PC-3 (cell line): ENCODE results near the gene RANBP10. TPM values are rescaled to one million over a fixed set of nuclear protein-coding genes. Genes with fewer than 3 reads are reported as not detected.

Experiments
- ATAC-seq: fragments of 200-7000 bp; cut with Tn5 transposase; 2 replicates; pipeline ENCODE4 v1.9.1; 2020; ENCODE audit warnings: mild to moderate bottlenecking, moderate library complexity
- BruUV-seq: library from RNA; stranded (reverse); fragments of 400-500 nt; replicated peaks from 2 replicates; lab custom pipeline; 2021; lab: Mats Ljungman, UMichigan
- CTCF ChIA-PET: fragments of 300-600 bp; sonication (Branson Sonifier 250); formaldehyde crosslinking; loops from one replicate; lab custom pipeline; 2022; ENCODE audit warnings: antibody characterized with exemption; lab: Charles Lee
- POLR2A ChIA-PET: fragments of 300-600 bp; sonication (Branson Sonifier 250); formaldehyde crosslinking; loops from one replicate; lab custom pipeline; 2022; ENCODE audit warnings: antibody characterized with exemption; ENCODE audit not compliant: unreplicated experiment; lab: Charles Lee
- DNase-seq: peaks from one replicate; pipeline ENCODE4 v3.0.0-alpha.2; 2015
- H2AFZ ChIP-seq: fragments of 300-600 bp; sonication (generic); 2 replicates; pipeline ENCODE4 v1.6.0; 2016; ENCODE audit warnings: antibody characterized with exemption, low read length
- H3F3A ChIP-seq: fragments of 300-600 bp; sonication (generic); one replicate; pipeline ENCODE4 v1.6.0; 2017; ENCODE audit warnings: antibody characterized with exemption, low read length, control low read depth, mild to moderate bottlenecking; ENCODE audit not compliant: unreplicated experiment
- H3K27ac ChIP-seq: fragments of 300-600 bp; sonication (generic); 2 replicates; pipeline ENCODE4 v1.5.1; 2016; ENCODE audit warnings: mild to moderate bottlenecking, low read length
- H3K27me3 ChIP-seq: fragments of 300-600 bp; sonication (generic); 2 replicates; pipeline ENCODE4 v1.6.1; 2016; ENCODE audit warnings: low read length, mixed read lengths
- H3K36me3 ChIP-seq: fragments of 300-600 bp; sonication (generic); 2 replicates; pipeline ENCODE4 v1.6.1; 2016; ENCODE audit warnings: low read depth, mixed run types, low read length, mixed read lengths
- H3K4me1 ChIP-seq: fragments of 300-600 bp; sonication (generic); 2 replicates; pipeline ENCODE4 v1.5.1; 2016; ENCODE audit warnings: low read length; ENCODE audit not compliant: insufficient read depth
- H3K4me2 ChIP-seq: fragments of 300-600 bp; sonication (generic); 2 replicates; pipeline ENCODE4 v1.6.0; 2016; ENCODE audit warnings: low read length
- H3K4me3 ChIP-seq: fragments of 300-600 bp; sonication (generic); 2 replicates; pipeline ENCODE4 v1.5.1; 2016; ENCODE audit warnings: mild to moderate bottlenecking, low read length, mixed read lengths
- H3K79me2 ChIP-seq: fragments of 300-600 bp; sonication (generic); 2 replicates; pipeline ENCODE4 v1.6.1; 2017; ENCODE audit warnings: low read length, mixed read lengths
- H3K9ac ChIP-seq: fragments of 300-600 bp; sonication (generic); 2 replicates; pipeline ENCODE4 v1.6.0; 2016; ENCODE audit warnings: mild to moderate bottlenecking, low read length
- H3K9me2 ChIP-seq: fragments of 300-600 bp; sonication (generic); replicated peaks from 2 replicates; pipeline ENCODE4 v1.6.1; 2016; ENCODE audit warnings: mixed run types, low read length, mixed read lengths
- H3K9me3 ChIP-seq: fragments of 300-600 bp; sonication (generic); 2 replicates; pipeline ENCODE4 v1.6.1; 2016; ENCODE audit warnings: low read length, mixed read lengths
- H4K20me1 ChIP-seq: fragments of 300-600 bp; sonication (generic); 2 replicates; pipeline ENCODE4 v1.6.1; 2016; ENCODE audit warnings: low read length, mixed read lengths
- EZH2 ChIP-seq: fragments of 300-600 bp; sonication (generic); IDR thresholded peaks from one replicate; pipeline ENCODE4 v1.6.1; 2017; ENCODE audit warnings: antibody characterized with exemption, mild to moderate bottlenecking, low read length; ENCODE audit not compliant: unreplicated experiment
- EZH2phosphoT487 ChIP-seq: fragments of 300-600 bp; sonication (generic); IDR thresholded peaks from 2 replicates; pipeline ENCODE4 v1.6.1; 2018; ENCODE audit warnings: mild to moderate bottlenecking, antibody characterized with exemption, low read length, borderline replicate concordance
- intact Hi-C: fragments of 100-400 bp; cut with micrococcal nuclease; formaldehyde crosslinking; loops from 2 replicates; pipeline ENCODE4 v1.9.0; 2023
- total RNA-seq: library from RNA; depleted of rRNA; stranded (reverse); fragments of >200 nt; gene quantifications from 2 replicates; pipeline ENCODE4 v1.2.3, GENCODE V29; 2014
- TF ChIP-seq, protein P1 (sequence below): fragments of 300-600 bp; sonication (generic); conservative IDR thresholded peaks from 2 replicates; pipeline ENCODE4 v1.5.1; 2017; ENCODE audit warnings: antibody characterized with exemption, low read depth, mild to moderate bottlenecking, low read length

The RANBP10 gene
- total RNA-seq, 1 experiment from 2014 or later: 5.5 TPM

DNA sequence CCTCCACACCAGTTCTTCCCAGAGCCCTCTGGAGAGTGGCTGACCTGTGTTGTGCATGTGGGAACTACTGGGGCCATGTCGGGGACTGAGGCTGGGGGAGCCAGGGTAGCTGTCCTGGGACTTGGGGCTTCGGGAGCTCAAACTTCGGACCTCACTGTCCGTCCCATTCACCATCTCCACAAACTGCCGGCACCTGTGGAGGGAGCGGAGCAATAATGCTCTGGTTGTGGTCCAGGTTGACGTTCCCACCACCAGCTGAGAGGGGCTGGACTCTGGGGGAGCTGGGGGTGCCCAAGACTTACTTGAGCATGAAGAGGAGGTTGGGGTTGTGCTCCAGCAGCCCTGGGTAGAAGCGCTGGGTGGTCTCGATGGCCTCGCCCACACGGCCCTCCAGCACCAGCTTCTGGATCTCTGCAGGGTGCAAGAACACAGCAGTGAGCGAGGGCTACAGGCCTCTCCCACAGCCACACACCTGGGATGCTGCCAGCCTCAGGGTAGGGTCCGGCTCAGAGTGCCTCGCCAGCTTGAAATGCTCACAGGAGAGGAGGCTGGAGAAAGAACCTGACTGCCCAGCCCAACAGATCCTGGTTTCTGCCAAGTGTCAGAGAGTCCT is 76.6 kb downstream of the RANBP10 start:
- no peaks in the 10 kb centered on the region for H3K9me2 ChIP-seq
- no peak overlapping the region for H3K4me3 ChIP-seq
- no peaks in the 10 kb centered on the region; the same call in 1 of the 2 replicates for H3K36me3 ChIP-seq
- H2AFZ ChIP-seq: no peak overlapping the region
- no TSS peak for BruUV-seq
- POLR2A ChIA-PET: no interaction called here
- DNase-seq (no peak), ATAC-seq (no peak)
- no peak overlapping the region for H3K4me2 ChIP-seq
- H3F3A ChIP-seq: no peaks in the 10 kb centered on the region
- H3K27ac ChIP-seq: no peak overlapping the region
- H3K27me3 ChIP-seq: no peaks in the 10 kb centered on the region
- H3K4me1 ChIP-seq: no peaks in the 10 kb centered on the region
- H3K9me3 ChIP-seq: no peaks in the 10 kb centered on the region
- no peak overlapping the region for H3K9ac ChIP-seq
- CTCF ChIA-PET: no interaction called here
- no peaks in the 10 kb centered on the region for H4K20me1 ChIP-seq
- intact Hi-C loops: no loop called here
- no peaks in the 10 kb centered on the region for H3K79me2 ChIP-seq
- TF ChIP-seq, protein P1, sequence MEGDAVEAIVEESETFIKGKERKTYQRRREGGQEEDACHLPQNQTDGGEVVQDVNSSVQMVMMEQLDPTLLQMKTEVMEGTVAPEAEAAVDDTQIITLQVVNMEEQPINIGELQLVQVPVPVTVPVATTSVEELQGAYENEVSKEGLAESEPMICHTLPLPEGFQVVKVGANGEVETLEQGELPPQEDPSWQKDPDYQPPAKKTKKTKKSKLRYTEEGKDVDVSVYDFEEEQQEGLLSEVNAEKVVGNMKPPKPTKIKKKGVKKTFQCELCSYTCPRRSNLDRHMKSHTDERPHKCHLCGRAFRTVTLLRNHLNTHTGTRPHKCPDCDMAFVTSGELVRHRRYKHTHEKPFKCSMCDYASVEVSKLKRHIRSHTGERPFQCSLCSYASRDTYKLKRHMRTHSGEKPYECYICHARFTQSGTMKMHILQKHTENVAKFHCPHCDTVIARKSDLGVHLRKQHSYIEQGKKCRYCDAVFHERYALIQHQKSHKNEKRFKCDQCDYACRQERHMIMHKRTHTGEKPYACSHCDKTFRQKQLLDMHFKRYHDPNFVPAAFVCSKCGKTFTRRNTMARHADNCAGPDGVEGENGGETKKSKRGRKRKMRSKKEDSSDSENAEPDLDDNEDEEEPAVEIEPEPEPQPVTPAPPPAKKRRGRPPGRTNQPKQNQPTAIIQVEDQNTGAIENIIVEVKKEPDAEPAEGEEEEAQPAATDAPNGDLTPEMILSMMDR: no peak
- TF ChIP-seq EZH2: no peak
- no peak for TF ChIP-seq EZH2phosphoT487

DNA sequence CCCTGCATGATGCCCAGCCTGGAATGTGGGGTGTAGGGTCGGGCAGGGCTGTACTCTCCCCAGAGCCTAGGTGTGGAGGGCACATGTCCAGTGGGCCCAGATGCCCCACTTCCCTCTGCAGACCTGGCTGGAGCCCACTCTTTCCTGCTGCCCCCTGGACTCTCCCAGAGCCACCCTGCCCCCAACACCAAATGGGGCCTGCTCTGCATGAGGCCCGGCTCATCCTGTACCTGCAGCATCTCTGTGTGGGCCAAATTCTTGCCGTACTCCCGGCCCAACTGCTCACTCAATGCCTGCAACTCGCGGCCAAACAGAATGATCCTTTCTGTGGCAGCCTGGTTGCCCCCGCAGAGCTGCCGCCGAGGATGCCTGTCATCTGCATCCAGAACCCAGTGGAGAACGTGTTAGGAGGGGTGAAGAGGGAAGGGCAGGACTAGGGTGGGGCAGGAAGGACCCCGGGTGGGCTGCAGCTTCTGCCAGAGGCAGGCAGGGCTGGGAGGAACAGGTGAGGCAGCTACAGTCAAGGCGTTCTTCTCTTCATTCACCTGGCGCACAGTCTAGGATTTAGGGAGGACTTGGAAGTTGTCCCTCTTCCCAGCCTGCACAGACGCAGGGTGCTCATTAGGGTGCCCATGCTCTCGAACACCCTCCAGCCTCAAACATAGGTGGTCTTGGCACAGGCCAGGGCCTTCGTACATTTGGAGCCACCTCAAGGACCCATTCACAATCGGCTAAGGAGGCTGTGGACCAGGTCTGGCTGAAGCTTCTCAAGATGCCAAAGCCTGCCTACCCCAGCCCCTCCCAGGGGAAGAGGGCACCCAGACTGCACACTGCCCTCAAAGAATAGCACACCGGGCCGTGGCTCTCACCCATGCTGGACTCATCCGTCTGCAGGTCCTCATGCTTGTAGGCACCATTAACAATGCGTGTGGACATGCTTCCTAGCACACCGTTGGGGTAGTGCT is 78.6 kb downstream of the RANBP10 start:
- intact Hi-C loops: no loop called here
- H3K79me2 ChIP-seq: no peaks in the 10 kb centered on the region
- H3K27me3 ChIP-seq: no peaks in the 10 kb centered on the region
- POLR2A ChIA-PET: no interaction called here
- CTCF ChIA-PET: no interaction called here
- H3K27ac ChIP-seq: no peak overlapping the region
- no peaks in the 10 kb centered on the region for H3K9me2 ChIP-seq
- no peak overlapping the region for H3K4me3 ChIP-seq
- no peaks in the 10 kb centered on the region for H4K20me1 ChIP-seq
- H3F3A ChIP-seq: no peaks in the 10 kb centered on the region
- H3K4me2 ChIP-seq: no peak overlapping the region
- no peaks in the 10 kb centered on the region; the same call in 1 of the 2 replicates for H3K36me3 ChIP-seq
- peaks cover 12% of the 10 kb centered on the region for H3K4me1 ChIP-seq
- ATAC-seq (no peak), DNase-seq (no peak)
- BruUV-seq: no TSS peak
- H3K9me3 ChIP-seq: no peaks in the 10 kb centered on the region
- TF ChIP-seq EZH2phosphoT487: no peak
- TF ChIP-seq, protein P1: no peak
- no peak for TF ChIP-seq EZH2
- no peak overlapping the region for H3K9ac ChIP-seq
- no peak overlapping the region for H2AFZ ChIP-seq
